Lower leg skin (tissue), 3 donors: ENCODE measurements around the gene CSMD2.

Source experiments
- CTCF ChIP-seq, 3 donors: fragments of 450-650 bp; IDR thresholded peaks; one replicate each; pipeline ENCODE4 v1.5.1; 2016; ENCODE audit warnings: antibody characterized with exemption in 3 of 3, mild to moderate bottlenecking in 3 of 3, moderate library complexity in 2 of 3
- POLR2A ChIP-seq, 2 donors: fragments of 450-650 bp; IDR thresholded peaks; one replicate each; pipeline ENCODE4 v1.6.1; 2016 to 2017; ENCODE audit warnings: antibody characterized with exemption in 2 of 2, mild to moderate bottlenecking in 1 of 2, moderate library complexity in 1 of 2

- TF ChIP-seq CTCF (IDR thresholded peaks at IDR 0.05), result no peak
- no peak for TF ChIP-seq POLR2A (IDR thresholded peaks at IDR 0.05)
Measured at GRCh38 chr1:33501309-33501708, 663.7 kb downstream of the CSMD2 start.
